BE2C (cell line): ENCODE measurements around the gene CD84.
"Not testable (repeated sequence)": the region's sequence is repeated elsewhere in the genome, so short reads cannot be mapped to it uniquely, and the experiment has no call there.

ENCODE experiments used
- DNase-seq: peaks from one replicate; pipeline ENCODE4 v3.0.0-alpha.2; 2020
- H3K27me3 ChIP-seq: fragments of 250-450 bp; sonication (Bioruptor Pico); 2 replicates; pipeline ENCODE4 v1.5.1; 2020; ENCODE audit warnings: mild to moderate bottlenecking
- H3K36me3 ChIP-seq: fragments of 250-450 bp; sonication (Bioruptor Pico); 2 replicates; pipeline ENCODE4 v1.5.1; 2020; ENCODE audit warnings: mild to moderate bottlenecking
- H3K4me1 ChIP-seq: fragments of 250-450 bp; sonication (Bioruptor Pico); 2 replicates; pipeline ENCODE4 v1.5.1; 2020
- H3K4me3 ChIP-seq: 2 replicates; pipeline ENCODE4 v1.5.1; 2011; ENCODE audit warnings: low read depth, low read length
- H3K9me3 ChIP-seq: fragments of 250-450 bp; sonication (Bioruptor Pico); 2 replicates; pipeline ENCODE4 v1.5.1; 2020
- CTCF ChIP-seq: IDR thresholded peaks from 2 replicates; pipeline ENCODE4 v1.5.1; 2012; ENCODE audit warnings: mild to moderate bottlenecking, low read depth, low read length

The CD84 gene

GRCh38 chr1:160590488-160590887, 11.2 kb upstream of the CD84 start:
- H3K4me3 ChIP-seq: no peak overlapping the region
- no peak for DNase-seq
- H3K9me3 ChIP-seq: no peaks in the 10 kb centered on the region
- TF ChIP-seq CTCF: no peak
- no peaks in the 10 kb centered on the region for H3K27me3 ChIP-seq
- H3K4me1 ChIP-seq: no peaks in the 10 kb centered on the region
- no peaks in the 10 kb centered on the region for H3K36me3 ChIP-seq

GRCh38 chr1:160588468-160588867, 9.2 kb upstream of the CD84 start:
- no peak for TF ChIP-seq CTCF
- no peak for DNase-seq
- H3K9me3 ChIP-seq: no peaks in the 10 kb centered on the region
- no peaks in the 10 kb centered on the region for H3K36me3 ChIP-seq
- no peaks in the 10 kb centered on the region for H3K4me1 ChIP-seq
- no peaks in the 10 kb centered on the region for H3K27me3 ChIP-seq
- no peak overlapping the region for H3K4me3 ChIP-seq

GRCh38 chr1:160584784-160585183, 5.5 kb upstream of the CD84 start:
- H3K4me3 ChIP-seq: no peak overlapping the region
- no peaks in the 10 kb centered on the region for H3K4me1 ChIP-seq
- TF ChIP-seq CTCF: no peak
- DNase-seq: no peak
- no peaks in the 10 kb centered on the region for H3K27me3 ChIP-seq
- no peaks in the 10 kb centered on the region for H3K9me3 ChIP-seq
- no peaks in the 10 kb centered on the region for H3K36me3 ChIP-seq

- H3K4me3 ChIP-seq, H3K9me3 ChIP-seq, DNase-seq, H3K36me3 ChIP-seq, H3K4me1 ChIP-seq, H3K27me3 ChIP-seq: not testable (repeated sequence)
These were observed 3.7 kb upstream of the CD84 start for GRCh38 chr1:160582976-160583375.

GRCh38 chr1:160581961-160582360, 2.7 kb upstream of the CD84 start:
- TF ChIP-seq CTCF: no peak
- DNase-seq: no peak

GRCh38 chr1:160580221-160580812, 1.0 kb upstream of the CD84 start:
- no peak overlapping the region for H3K4me3 ChIP-seq
- no peaks in the 10 kb centered on the region for H3K27me3 ChIP-seq
- DNase-seq: no peak
- no peaks in the 10 kb centered on the region for H3K4me1 ChIP-seq
- no peaks in the 10 kb centered on the region for H3K36me3 ChIP-seq
- no peak for TF ChIP-seq CTCF
- no peaks in the 10 kb centered on the region for H3K9me3 ChIP-seq

More at GRCh38 chr1:160581961-160582360, 2.7 kb upstream of the CD84 start:
- Histone ChIP-seq H3K4me3 (no peak overlapping the region), H3K9me3 (no peaks in the 10 kb centered on the region), H3K27me3 (no peaks in the 10 kb centered on the region), H3K36me3 (no peaks in the 10 kb centered on the region), H3K4me1 (no peaks in the 10 kb centered on the region)
